ENCODE data around the gene FHIT.

- TF ChIP-seq POLR2A (IDR thresholded peaks at IDR 0.05) (no peak), CTCF (IDR thresholded peaks at IDR 0.05) (no peak)
These were observed 1412.0 kb downstream of the FHIT start for GRCh38 chr3:59839283-59839682.
